Loucy (cell line): ENCODE measurements around the gene SPAG17.

Experiments used
- H2AFZ ChIP-seq: fragments of 200-600 bp; sonication (generic); 2 replicates; pipeline ENCODE4 v1.6.0; 2016; ENCODE audit warnings: antibody characterized with exemption, mild to moderate bottlenecking, low read length, moderate library complexity
- H3F3A ChIP-seq: fragments of 200-600 bp; 2 replicates; pipeline ENCODE4 v1.6.0; 2016; ENCODE audit warnings: antibody characterized with exemption, low read depth, mild to moderate bottlenecking
- H3K27me3 ChIP-seq: fragments of 200-600 bp; sonication (generic); 2 replicates; pipeline ENCODE4 v1.6.1; 2014; ENCODE audit warnings: low read length, mild to moderate bottlenecking; ENCODE audit not compliant: insufficient read depth, poor library complexity, severe bottlenecking
- H3K36me3 ChIP-seq: fragments of 200-600 bp; sonication (generic); 2 replicates; pipeline ENCODE4 v1.6.1; 2016; ENCODE audit warnings: low read length; ENCODE audit not compliant: insufficient read depth
- H3K4me1 ChIP-seq: fragments of 200-600 bp; sonication (generic); 2 replicates; pipeline ENCODE4 v1.5.1; 2014; ENCODE audit warnings: low read length, mild to moderate bottlenecking; ENCODE audit not compliant: insufficient read depth, poor library complexity, severe bottlenecking
- H3K4me2 ChIP-seq: fragments of 200-600 bp; sonication (generic); 2 replicates; pipeline ENCODE4 v1.6.0; 2014; ENCODE audit warnings: antibody characterized with exemption, low read length, low read depth, mild to moderate bottlenecking; ENCODE audit not compliant: poor library complexity, severe bottlenecking
- H3K4me3 ChIP-seq: fragments of 200-600 bp; sonication (generic); 2 replicates; pipeline ENCODE4 v1.5.1; 2014; ENCODE audit warnings: low read length, mild to moderate bottlenecking, mixed read lengths; ENCODE audit not compliant: poor library complexity, severe bottlenecking
- H3K79me2 ChIP-seq: fragments of 200-600 bp; sonication (generic); 2 replicates; pipeline ENCODE4 v1.6.1; 2014; ENCODE audit warnings: low read length; ENCODE audit not compliant: insufficient read depth
- H3K9ac ChIP-seq: fragments of 200-600 bp; sonication (generic); 2 replicates; pipeline ENCODE4 v1.6.0; 2014; ENCODE audit warnings: mild to moderate bottlenecking, low read depth, low read length, moderate library complexity; ENCODE audit not compliant: poor library complexity, severe bottlenecking
- H3K9me2 ChIP-seq: fragments of 200-600 bp; sonication (generic); replicated peaks from 2 replicates; pipeline ENCODE4 v1.6.1; 2016; ENCODE audit warnings: low read depth, low read length, mixed read lengths
- H3K9me3 ChIP-seq: fragments of 200-600 bp; sonication (generic); 2 replicates; pipeline ENCODE4 v1.6.1; 2014; ENCODE audit warnings: mild to moderate bottlenecking, antibody characterized with exemption, low read length, low read depth; ENCODE audit not compliant: insufficient read depth
- H4K20me1 ChIP-seq: fragments of 200-600 bp; sonication (generic); 2 replicates; pipeline ENCODE4 v1.6.0; 2014; ENCODE audit warnings: antibody characterized with exemption, low read length, mild to moderate bottlenecking; ENCODE audit not compliant: insufficient read depth, poor library complexity, severe bottlenecking
- EZH2phosphoT487 ChIP-seq: fragments of 200-600 bp; IDR thresholded peaks from 2 replicates; pipeline ENCODE4 v1.6.1; 2018; ENCODE audit warnings: antibody characterized with exemption, mild to moderate bottlenecking, moderate library complexity, borderline replicate concordance
- TF ChIP-seq, protein P1 (sequence below): fragments of 200-600 bp; sonication (generic); conservative IDR thresholded peaks from 2 replicates; pipeline ENCODE4 v1.5.1; 2014; ENCODE audit warnings: mild to moderate bottlenecking, antibody characterized with exemption, low read length

SPAG17 gene

DNA sequence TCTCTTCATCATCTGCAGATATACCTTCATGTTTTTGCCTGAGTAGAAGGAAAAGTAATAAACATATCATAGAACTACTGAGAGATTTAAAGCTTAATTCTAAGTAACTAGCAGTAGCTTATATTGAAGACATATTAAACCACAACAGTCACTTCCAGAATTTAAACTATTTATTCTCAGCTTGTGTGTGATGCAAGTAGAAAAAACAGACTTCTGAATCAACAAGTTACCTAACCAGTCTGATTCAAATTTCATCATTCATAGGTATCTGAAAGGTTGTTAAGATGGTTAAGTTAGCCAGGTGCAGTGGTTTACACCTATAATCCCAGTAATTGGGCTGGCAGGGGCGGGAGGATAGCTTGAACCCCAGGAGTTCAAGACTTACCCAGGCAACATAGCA lies 41.9 kb downstream of the SPAG17 start:
- no peak overlapping the region for H3K9ac ChIP-seq
- no peaks in the 10 kb centered on the region for H3K9me2 ChIP-seq
- H3K4me3 ChIP-seq: no peak overlapping the region
- H3K9me3 ChIP-seq: no peaks in the 10 kb centered on the region
- H2AFZ ChIP-seq: no peak overlapping the region
- no peaks in the 10 kb centered on the region for H3K4me1 ChIP-seq
- H3K79me2 ChIP-seq: no peaks in the 10 kb centered on the region
- TF ChIP-seq EZH2phosphoT487: no peak
- TF ChIP-seq, protein P1, sequence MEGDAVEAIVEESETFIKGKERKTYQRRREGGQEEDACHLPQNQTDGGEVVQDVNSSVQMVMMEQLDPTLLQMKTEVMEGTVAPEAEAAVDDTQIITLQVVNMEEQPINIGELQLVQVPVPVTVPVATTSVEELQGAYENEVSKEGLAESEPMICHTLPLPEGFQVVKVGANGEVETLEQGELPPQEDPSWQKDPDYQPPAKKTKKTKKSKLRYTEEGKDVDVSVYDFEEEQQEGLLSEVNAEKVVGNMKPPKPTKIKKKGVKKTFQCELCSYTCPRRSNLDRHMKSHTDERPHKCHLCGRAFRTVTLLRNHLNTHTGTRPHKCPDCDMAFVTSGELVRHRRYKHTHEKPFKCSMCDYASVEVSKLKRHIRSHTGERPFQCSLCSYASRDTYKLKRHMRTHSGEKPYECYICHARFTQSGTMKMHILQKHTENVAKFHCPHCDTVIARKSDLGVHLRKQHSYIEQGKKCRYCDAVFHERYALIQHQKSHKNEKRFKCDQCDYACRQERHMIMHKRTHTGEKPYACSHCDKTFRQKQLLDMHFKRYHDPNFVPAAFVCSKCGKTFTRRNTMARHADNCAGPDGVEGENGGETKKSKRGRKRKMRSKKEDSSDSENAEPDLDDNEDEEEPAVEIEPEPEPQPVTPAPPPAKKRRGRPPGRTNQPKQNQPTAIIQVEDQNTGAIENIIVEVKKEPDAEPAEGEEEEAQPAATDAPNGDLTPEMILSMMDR: no peak
- no peaks in the 10 kb centered on the region for H3K36me3 ChIP-seq
- no peaks in the 10 kb centered on the region for H3K27me3 ChIP-seq
- no peak overlapping the region for H3K4me2 ChIP-seq
- H3F3A ChIP-seq: no peaks in the 10 kb centered on the region
- no peaks in the 10 kb centered on the region for H4K20me1 ChIP-seq

DNA sequence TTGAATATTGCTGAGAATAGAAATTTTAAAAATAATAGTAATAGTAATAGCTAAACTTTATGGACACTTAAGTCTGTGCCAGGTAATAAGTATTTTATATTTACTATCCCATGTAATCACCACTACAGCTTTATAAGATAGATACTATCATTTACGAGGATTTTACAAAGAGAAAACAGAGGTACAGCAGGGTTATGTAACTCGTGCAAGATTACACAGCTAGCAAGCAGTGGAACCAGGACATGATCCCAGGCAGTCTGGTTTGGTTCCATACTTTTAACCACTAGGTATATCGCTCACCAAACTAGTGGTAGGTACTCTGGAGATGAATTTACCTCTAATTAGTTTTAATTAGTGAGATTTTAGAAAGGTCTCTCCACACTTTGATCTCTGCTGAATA lies 42.5 kb downstream of the SPAG17 start:
- Histone ChIP-seq H2AFZ (no peak overlapping the region), H3K79me2 (no peaks in the 10 kb centered on the region), H3K4me2 (no peak overlapping the region), H4K20me1 (no peaks in the 10 kb centered on the region), H3K36me3 (no peaks in the 10 kb centered on the region), H3K27me3 (no peaks in the 10 kb centered on the region), H3K9me3 (no peaks in the 10 kb centered on the region), H3K4me1 (no peaks in the 10 kb centered on the region), H3K9me2 (no peaks in the 10 kb centered on the region), H3F3A (no peaks in the 10 kb centered on the region), H3K9ac (no peak overlapping the region), H3K4me3 (no peak overlapping the region)
- TF ChIP-seq EZH2phosphoT487: no peak
- TF ChIP-seq, protein P1: no peak

DNA sequence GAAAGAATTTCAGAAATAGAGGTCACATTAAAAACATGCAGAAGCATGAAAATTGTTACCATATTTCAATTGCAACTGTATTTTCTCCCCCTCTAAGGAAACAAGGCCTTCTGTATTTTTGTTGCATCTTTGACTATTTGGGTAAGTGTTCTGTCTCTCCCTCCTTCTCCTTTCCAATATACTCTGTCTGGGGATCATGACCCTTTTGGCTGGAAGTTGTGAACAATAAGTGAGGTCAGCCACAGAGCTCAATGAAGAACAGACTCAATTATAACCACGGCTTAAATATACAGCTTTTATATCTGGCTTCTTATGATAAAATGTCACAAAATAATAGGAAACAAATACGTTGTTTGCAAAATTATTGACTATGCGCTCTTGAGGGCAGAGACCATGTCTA lies 47.1 kb downstream of the SPAG17 start:
- Histone ChIP-seq H3K36me3 (no peaks in the 10 kb centered on the region), H3K4me2 (no peak overlapping the region), H3K4me1 (no peaks in the 10 kb centered on the region), H3K27me3 (no peaks in the 10 kb centered on the region), H3K9me2 (no peaks in the 10 kb centered on the region), H2AFZ (no peak overlapping the region), H3K4me3 (no peak overlapping the region), H3K9me3 (no peaks in the 10 kb centered on the region), H3F3A (no peaks in the 10 kb centered on the region), H3K79me2 (no peaks in the 10 kb centered on the region), H4K20me1 (no peaks in the 10 kb centered on the region), H3K9ac (no peak overlapping the region)
- TF ChIP-seq, protein P1: no peak
- no peak for TF ChIP-seq EZH2phosphoT487
